Neutrophil (primary cell): Measurements from ENCODE around the gene NME8.

Experiments
- H3K27ac ChIP-seq: fragments of 200-600 bp; sonication (generic); 2 replicates; pipeline ENCODE4 v1.5.1; 2016; ENCODE audit warnings: mild to moderate bottlenecking, moderate library complexity
- H3K27me3 ChIP-seq: fragments of 200-600 bp; sonication (generic); 2 replicates; pipeline ENCODE4 v1.6.0; 2016; ENCODE audit warnings: mild to moderate bottlenecking
- H3K36me3 ChIP-seq: fragments of 200-600 bp; sonication (generic); 2 replicates; pipeline ENCODE4 v1.5.1; 2017
- H3K4me1 ChIP-seq, 2 experiments: fragments of 200-600 bp in 1 of 2; sonication (generic) in 1 of 2; 1 replicate in 1 of 2; 2 replicates in 1 of 2; pipeline versions ENCODE4 v1.5.1 to v1.6.1; 2013 to 2016; ENCODE audit warnings: low read depth in 1 of 2, low read length in 1 of 2, mild to moderate bottlenecking in 1 of 2, moderate library complexity in 1 of 2; ENCODE audit not compliant: control insufficient read depth in 1 of 2, insufficient read depth in 1 of 2
- H3K4me3 ChIP-seq, 2 experiments: fragments of 200-600 bp in 1 of 2; sonication (generic) in 1 of 2; 1 replicate in 1 of 2; 2 replicates in 1 of 2; pipeline ENCODE4 v1.5.1; 2013 to 2016; ENCODE audit warnings: low read depth in 1 of 2, low read length in 1 of 2, mild to moderate bottlenecking in 1 of 2, moderate library complexity in 1 of 2
- H3K9me3 ChIP-seq: fragments of 200-600 bp; sonication (generic); 2 replicates; pipeline ENCODE4 v1.5.1; 2016
- CTCF ChIP-seq: fragments of 200-600 bp; sonication (generic); IDR thresholded peaks from 2 replicates; pipeline ENCODE4 v1.5.1; 2016; ENCODE audit warnings: antibody characterized with exemption

The NME8 gene

DNA sequence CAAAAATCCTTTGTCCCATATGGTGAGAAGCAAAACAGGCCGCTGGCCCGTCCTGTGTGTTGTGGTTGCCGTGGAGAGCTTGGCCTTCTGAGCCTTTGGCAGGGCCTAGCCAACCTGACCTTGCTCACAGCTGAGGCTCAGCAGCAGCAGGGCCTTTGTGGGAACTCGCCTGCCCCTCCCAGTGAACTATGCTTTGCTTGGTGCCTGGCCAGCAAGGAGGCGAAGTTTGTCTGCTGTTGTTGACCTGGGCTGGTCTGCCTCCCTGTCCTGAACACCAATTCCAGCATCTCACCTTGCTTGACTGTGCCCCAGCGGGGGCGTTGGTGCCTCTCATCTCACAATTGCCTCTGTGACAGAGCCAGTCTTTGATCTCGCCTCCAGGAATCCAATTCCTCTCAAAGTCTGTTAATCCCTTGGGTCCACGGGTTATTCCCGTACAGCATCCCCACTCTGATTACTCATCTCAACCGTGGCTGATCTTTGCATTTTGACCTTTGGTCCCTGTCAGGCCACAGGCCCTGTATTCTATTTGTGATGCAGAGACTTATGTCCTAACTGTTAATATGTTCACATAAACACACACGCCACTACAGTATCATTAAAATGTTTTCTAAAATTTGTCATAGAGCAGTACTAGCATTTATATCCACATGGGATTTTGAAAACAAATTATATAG, 94.7 kb downstream of the NME8 start:
- H3K36me3 ChIP-seq, result no peaks in the 10 kb centered on the region
- TF ChIP-seq CTCF, result no peak
- no peaks in the 10 kb centered on the region for H3K4me1 ChIP-seq
- no peaks in the 10 kb centered on the region for H3K9me3 ChIP-seq
- no peak overlapping the region for H3K27ac ChIP-seq
- H3K27me3 ChIP-seq, result no peaks in the 10 kb centered on the region
- H3K4me3 ChIP-seq, result no peak overlapping the region

- Histone ChIP-seq H3K27ac (no peak overlapping the region), H3K4me3 (no peak overlapping the region)
These were observed 95.7 kb downstream of the NME8 start for GRCh38 chr7:37943905-37944736.

DNA sequence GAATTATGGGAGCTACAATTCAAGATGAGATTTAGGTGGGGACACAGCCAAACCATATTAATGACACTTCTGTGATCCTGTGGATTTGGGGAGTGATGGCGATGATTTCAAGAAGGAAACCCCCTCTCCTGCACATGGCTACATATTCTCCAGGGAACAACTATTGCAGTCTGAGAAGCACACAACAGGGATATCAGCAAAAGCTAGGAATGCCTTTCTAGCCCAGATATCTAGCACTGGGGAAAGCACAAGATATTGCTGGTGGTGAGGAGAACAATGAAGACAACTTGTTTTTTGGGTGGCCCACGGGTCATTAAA, 96.3 kb downstream of the NME8 start:
- H3K9me3 ChIP-seq, result no peaks in the 10 kb centered on the region
- no peak overlapping the region for H3K27ac ChIP-seq
- no peaks in the 10 kb centered on the region for H3K27me3 ChIP-seq
- H3K36me3 ChIP-seq, result no peaks in the 10 kb centered on the region
- H3K4me3 ChIP-seq, result no peak overlapping the region
- H3K4me1 ChIP-seq, result no peaks in the 10 kb centered on the region
- no peak for TF ChIP-seq CTCF

More at GRCh38 chr7:37943905-37944736, 95.7 kb downstream of the NME8 start:
- Histone ChIP-seq H3K36me3 (no peaks in the 10 kb centered on the region), H3K27me3 (no peaks in the 10 kb centered on the region), H3K9me3 (no peaks in the 10 kb centered on the region), H3K4me1 (no peaks in the 10 kb centered on the region)
- TF ChIP-seq CTCF, result no peak

GRCh38 chr7:37945336-37945735, 96.9 kb downstream of the NME8 start:
- Histone ChIP-seq H3K36me3 (no peaks in the 10 kb centered on the region), H3K9me3 (no peaks in the 10 kb centered on the region), H3K4me1 (no peaks in the 10 kb centered on the region), H3K27me3 (no peaks in the 10 kb centered on the region), H3K27ac (no peak overlapping the region), H3K4me3 (no peak overlapping the region)
- TF ChIP-seq CTCF, result no peak

- H3K27ac ChIP-seq, result no peak overlapping the region
- H3K27me3 ChIP-seq, result no peaks in the 10 kb centered on the region
- H3K9me3 ChIP-seq, result no peaks in the 10 kb centered on the region
- no peak for TF ChIP-seq CTCF
- H3K4me3 ChIP-seq, result no peak overlapping the region
- H3K36me3 ChIP-seq, result no peaks in the 10 kb centered on the region
- peaks cover 5 to 6% of the 10 kb centered on the region in 2 experiments for H3K4me1 ChIP-seq
These were observed 98.9 kb downstream of the NME8 start for GRCh38 chr7:37947138-37947940.
